ENCODE results near the gene CCT2.

Gene CCT2

GRCh38 chr12:69569236-69569635 lies 16.0 kb upstream of the CCT2 start:
- Histone ChIP-seq H4K12ac (ENCODE audit: low read depth, low read length) (no peak overlapping the region), H4K91ac (ENCODE audit: low read depth, low read length) (no peak overlapping the region), H3K79me1 (ENCODE audit: low read length) (no peaks in the 10 kb centered on the region), H3K18ac (ENCODE audit: low read length) (no peak overlapping the region), H2AK5ac (ENCODE audit: low read length) (no peak overlapping the region), H3K9ac (ENCODE audit: low read length) (no peak overlapping the region), H2BK5ac (ENCODE audit: low read depth, low read length, poor library complexity) (no peak overlapping the region), H2BK120ac (ENCODE audit: insufficient read depth, low read length, poor library complexity) (no peak overlapping the region), H3K23ac (ENCODE audit: low read length) (no peak overlapping the region), H2AFZ (ENCODE audit: insufficient read depth, low read length, poor library complexity) (no peak overlapping the region), H3K9me3 (ENCODE audit: insufficient read depth, low read depth, low read length) (no peaks in the 10 kb centered on the region), H3K4me1 (ENCODE audit: control insufficient read depth in 1 of 2, insufficient read depth in 2 of 2, low read length in 2 of 2) (no peaks in the 10 kb centered on the region), H4K8ac (ENCODE audit: low read depth, low read length) (no peak overlapping the region), H3K4me2 (ENCODE audit: low read length) (no peak overlapping the region), H2BK12ac (ENCODE audit: low read length) (no peak overlapping the region), H3K14ac (ENCODE audit: low read length) (no peak overlapping the region), H3K27ac (ENCODE audit: low read depth, low read length) (no peak overlapping the region), H3K36me3 (ENCODE audit: control insufficient read depth in 1 of 2, insufficient read depth in 2 of 2, low read length in 2 of 2) (peaks cover 13 to 14% of the 10 kb centered on the region in 2 experiments), H3K79me2 (ENCODE audit: control insufficient read depth, insufficient read depth, low read length, poor library complexity) (no peaks in the 10 kb centered on the region), H3K27me3 (ENCODE audit: insufficient read depth, low read length) (no peaks in the 10 kb centered on the region), H3K4ac (ENCODE audit: low read depth, low read length) (no peak overlapping the region), H3K4me3 (ENCODE audit: low read depth, low read length) (no peak overlapping the region)
- DNase-seq, result no peak
- no CpG with 5 or more reads among the region's 4 CpGs for WGBS (ENCODE audit: extremely low coverage, insufficient coverage, insufficient read length)

- Histone ChIP-seq H2BK120ac (ENCODE audit: insufficient read depth, low read length, poor library complexity) (no peak overlapping the region), H3K23ac (ENCODE audit: low read length) (no peak overlapping the region), H3K18ac (ENCODE audit: low read length) (no peak overlapping the region), H4K91ac (ENCODE audit: low read depth, low read length) (no peak overlapping the region), H2AFZ (ENCODE audit: insufficient read depth, low read length, poor library complexity) (no peak overlapping the region), H2AK5ac (ENCODE audit: low read length) (no peak overlapping the region), H4K12ac (ENCODE audit: low read depth, low read length) (no peak overlapping the region), H3K27me3 (ENCODE audit: insufficient read depth, low read length) (no peaks in the 10 kb centered on the region), H3K14ac (ENCODE audit: low read length) (no peak overlapping the region), H3K4me2 (ENCODE audit: low read length) (no peak overlapping the region), H3K79me2 (ENCODE audit: control insufficient read depth, insufficient read depth, low read length, poor library complexity) (no peaks in the 10 kb centered on the region), H3K4me3 (ENCODE audit: low read depth, low read length) (no peak overlapping the region), H3K9me3 (ENCODE audit: insufficient read depth, low read depth, low read length) (no peaks in the 10 kb centered on the region), H2BK12ac (ENCODE audit: low read length) (no peak overlapping the region), H3K79me1 (ENCODE audit: low read length) (no peaks in the 10 kb centered on the region), H3K4ac (ENCODE audit: low read depth, low read length) (no peak overlapping the region), H2BK5ac (ENCODE audit: low read depth, low read length, poor library complexity) (no peak overlapping the region), H3K4me1 (ENCODE audit: control insufficient read depth in 1 of 2, insufficient read depth in 2 of 2, low read length in 2 of 2) (no peaks in the 10 kb centered on the region), H3K9ac (ENCODE audit: low read length) (no peak overlapping the region), H3K27ac (ENCODE audit: low read depth, low read length) (no peak overlapping the region), H3K36me3 (ENCODE audit: control insufficient read depth in 1 of 2, insufficient read depth in 2 of 2, low read length in 2 of 2) (peaks cover 16 to 19% of the 10 kb centered on the region in 2 experiments), H4K8ac (ENCODE audit: low read depth, low read length) (no peak overlapping the region)
- no CpG with 5 or more reads among the region's 10 CpGs for WGBS (ENCODE audit: extremely low coverage, insufficient coverage, insufficient read length)
- DNase-seq, result no peak
These were observed 15.2 kb upstream of the CCT2 start for GRCh38 chr12:69570000-69570516.

GRCh38 chr12:69570545-69571399 lies 14.5 kb upstream of the CCT2 start:
- H3K9ac ChIP-seq (ENCODE audit: low read length), result no peak overlapping the region
- H3K4me3 ChIP-seq (ENCODE audit: low read depth, low read length), result no peak overlapping the region
- no peaks in the 10 kb centered on the region for H3K79me1 ChIP-seq (ENCODE audit: low read length)
- no peak overlapping the region for H2BK5ac ChIP-seq (ENCODE audit: low read depth, low read length, poor library complexity)
- H3K9me3 ChIP-seq (ENCODE audit: insufficient read depth, low read depth, low read length), result no peaks in the 10 kb centered on the region
- peaks cover 17 to 22% of the 10 kb centered on the region in 2 experiments for H3K36me3 ChIP-seq (ENCODE audit: control insufficient read depth in 1 of 2, insufficient read depth in 2 of 2, low read length in 2 of 2)
- DNase-seq, result peak; percentile 56 to 88
- no peak overlapping the region for H4K12ac ChIP-seq (ENCODE audit: low read depth, low read length)
- H3K14ac ChIP-seq (ENCODE audit: low read length), result no peak overlapping the region
- no peak overlapping the region for H3K18ac ChIP-seq (ENCODE audit: low read length)
- H3K27ac ChIP-seq (ENCODE audit: low read depth, low read length), result no peak overlapping the region
- no peak overlapping the region for H4K8ac ChIP-seq (ENCODE audit: low read depth, low read length)
- H3K79me2 ChIP-seq (ENCODE audit: control insufficient read depth, insufficient read depth, low read length, poor library complexity), result no peaks in the 10 kb centered on the region
- H3K23ac ChIP-seq (ENCODE audit: low read length), result no peak overlapping the region
- no peak overlapping the region for H3K4ac ChIP-seq (ENCODE audit: low read depth, low read length)
- no peaks in the 10 kb centered on the region for H3K4me1 ChIP-seq (ENCODE audit: control insufficient read depth in 1 of 2, insufficient read depth in 2 of 2, low read length in 2 of 2)
- no peak overlapping the region for H3K4me2 ChIP-seq (ENCODE audit: low read length)
- no peak overlapping the region for H4K91ac ChIP-seq (ENCODE audit: low read depth, low read length)
- H2BK120ac ChIP-seq (ENCODE audit: insufficient read depth, low read length, poor library complexity), result no peak overlapping the region
- H3K27me3 ChIP-seq (ENCODE audit: insufficient read depth, low read length), result no peaks in the 10 kb centered on the region
- no peak overlapping the region for H2AK5ac ChIP-seq (ENCODE audit: low read length)
- WGBS (ENCODE audit: extremely low coverage, insufficient coverage, insufficient read length), result no CpG with 5 or more reads among the region's 6 CpGs
- H2AFZ ChIP-seq (ENCODE audit: insufficient read depth, low read length, poor library complexity), result no peak overlapping the region
- no peak overlapping the region for H2BK12ac ChIP-seq (ENCODE audit: low read length)

- Histone ChIP-seq H4K91ac (ENCODE audit: low read depth, low read length) (no peak overlapping the region), H2BK120ac (ENCODE audit: insufficient read depth, low read length, poor library complexity) (no peak overlapping the region), H3K27ac (ENCODE audit: low read depth, low read length) (no peak overlapping the region), H3K4ac (ENCODE audit: low read depth, low read length) (no peak overlapping the region), H3K4me1 (ENCODE audit: control insufficient read depth in 1 of 2, insufficient read depth in 2 of 2, low read length in 2 of 2) (no peaks in the 10 kb centered on the region), H3K79me2 (ENCODE audit: control insufficient read depth, insufficient read depth, low read length, poor library complexity) (no peaks in the 10 kb centered on the region), H4K12ac (ENCODE audit: low read depth, low read length) (no peak overlapping the region), H2AK5ac (ENCODE audit: low read length) (no peak overlapping the region), H3K36me3 (ENCODE audit: control insufficient read depth in 1 of 2, insufficient read depth in 2 of 2, low read length in 2 of 2) (peaks cover 17 to 23% of the 10 kb centered on the region in 2 experiments), H2AFZ (ENCODE audit: insufficient read depth, low read length, poor library complexity) (no peak overlapping the region), H3K4me3 (ENCODE audit: low read depth, low read length) (no peak overlapping the region), H2BK5ac (ENCODE audit: low read depth, low read length, poor library complexity) (no peak overlapping the region), H3K18ac (ENCODE audit: low read length) (no peak overlapping the region), H3K79me1 (ENCODE audit: low read length) (no peaks in the 10 kb centered on the region), H3K27me3 (ENCODE audit: insufficient read depth, low read length) (no peaks in the 10 kb centered on the region), H3K14ac (ENCODE audit: low read length) (no peak overlapping the region), H2BK12ac (ENCODE audit: low read length) (no peak overlapping the region), H3K9ac (ENCODE audit: low read length) (no peak overlapping the region), H4K8ac (ENCODE audit: low read depth, low read length) (no peak overlapping the region), H3K4me2 (ENCODE audit: low read length) (no peak overlapping the region), H3K9me3 (ENCODE audit: insufficient read depth, low read depth, low read length) (no peaks in the 10 kb centered on the region), H3K23ac (ENCODE audit: low read length) (no peak overlapping the region)
- DNase-seq, result no peak
- no CpG with 5 or more reads among the region's 3 CpGs for WGBS (ENCODE audit: extremely low coverage, insufficient coverage, insufficient read length)
These were observed 9.9 kb upstream of the CCT2 start for GRCh38 chr12:69575346-69575745.

Data from trophoblast cell (in vitro differentiated cells and primary cell).